Measurements from ENCODE around the gene WEE2.

DNA sequence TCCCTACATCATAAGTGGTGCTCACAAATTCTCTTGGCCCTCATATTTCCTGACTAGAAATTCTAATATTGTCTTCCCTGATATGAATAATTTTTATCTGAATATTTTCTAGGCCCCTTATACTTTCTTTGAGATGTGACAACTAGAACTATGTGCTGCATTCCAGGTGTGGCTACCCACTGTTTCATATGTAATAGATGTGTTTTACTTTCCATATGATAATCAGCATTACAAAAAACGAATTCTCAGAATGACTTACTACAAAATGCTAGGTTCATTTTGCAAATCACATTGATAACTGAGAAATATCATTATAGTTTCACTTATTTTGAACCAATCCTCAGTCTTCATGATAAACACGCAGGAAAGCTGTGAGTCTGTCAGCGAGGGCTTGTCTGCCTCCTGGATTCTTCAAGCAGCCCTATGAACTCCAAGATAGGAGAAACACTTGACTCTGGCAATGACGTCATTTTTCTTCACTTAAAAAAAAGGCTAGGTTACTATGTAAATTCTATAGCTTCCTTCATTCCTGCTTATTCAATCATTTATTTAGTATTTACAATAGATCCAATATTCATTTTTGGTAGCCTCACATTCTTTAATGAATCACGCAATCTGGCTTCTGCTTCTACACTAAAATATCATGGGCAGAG lies 4.6 kb downstream of the WEE2 start:
- TF ChIP-seq, protein P1, sequence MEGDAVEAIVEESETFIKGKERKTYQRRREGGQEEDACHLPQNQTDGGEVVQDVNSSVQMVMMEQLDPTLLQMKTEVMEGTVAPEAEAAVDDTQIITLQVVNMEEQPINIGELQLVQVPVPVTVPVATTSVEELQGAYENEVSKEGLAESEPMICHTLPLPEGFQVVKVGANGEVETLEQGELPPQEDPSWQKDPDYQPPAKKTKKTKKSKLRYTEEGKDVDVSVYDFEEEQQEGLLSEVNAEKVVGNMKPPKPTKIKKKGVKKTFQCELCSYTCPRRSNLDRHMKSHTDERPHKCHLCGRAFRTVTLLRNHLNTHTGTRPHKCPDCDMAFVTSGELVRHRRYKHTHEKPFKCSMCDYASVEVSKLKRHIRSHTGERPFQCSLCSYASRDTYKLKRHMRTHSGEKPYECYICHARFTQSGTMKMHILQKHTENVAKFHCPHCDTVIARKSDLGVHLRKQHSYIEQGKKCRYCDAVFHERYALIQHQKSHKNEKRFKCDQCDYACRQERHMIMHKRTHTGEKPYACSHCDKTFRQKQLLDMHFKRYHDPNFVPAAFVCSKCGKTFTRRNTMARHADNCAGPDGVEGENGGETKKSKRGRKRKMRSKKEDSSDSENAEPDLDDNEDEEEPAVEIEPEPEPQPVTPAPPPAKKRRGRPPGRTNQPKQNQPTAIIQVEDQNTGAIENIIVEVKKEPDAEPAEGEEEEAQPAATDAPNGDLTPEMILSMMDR (IDR thresholded peaks at IDR 0.05) = no peak
- TF ChIP-seq POLR2A (IDR thresholded peaks at IDR 0.05) = no peak
